Inflammatory macrophage (primary cell): ENCODE results near the gene AP5Z1.
A peak's percentile ranks its signal among the peaks of the same experiment; 100 is the strongest.

Experiments
- DNase-seq, 2 donors: peaks; one replicate each; pipeline ENCODE4 v3.0.0-alpha.2; 2020 to 2022

AP5Z1 gene

DNA sequence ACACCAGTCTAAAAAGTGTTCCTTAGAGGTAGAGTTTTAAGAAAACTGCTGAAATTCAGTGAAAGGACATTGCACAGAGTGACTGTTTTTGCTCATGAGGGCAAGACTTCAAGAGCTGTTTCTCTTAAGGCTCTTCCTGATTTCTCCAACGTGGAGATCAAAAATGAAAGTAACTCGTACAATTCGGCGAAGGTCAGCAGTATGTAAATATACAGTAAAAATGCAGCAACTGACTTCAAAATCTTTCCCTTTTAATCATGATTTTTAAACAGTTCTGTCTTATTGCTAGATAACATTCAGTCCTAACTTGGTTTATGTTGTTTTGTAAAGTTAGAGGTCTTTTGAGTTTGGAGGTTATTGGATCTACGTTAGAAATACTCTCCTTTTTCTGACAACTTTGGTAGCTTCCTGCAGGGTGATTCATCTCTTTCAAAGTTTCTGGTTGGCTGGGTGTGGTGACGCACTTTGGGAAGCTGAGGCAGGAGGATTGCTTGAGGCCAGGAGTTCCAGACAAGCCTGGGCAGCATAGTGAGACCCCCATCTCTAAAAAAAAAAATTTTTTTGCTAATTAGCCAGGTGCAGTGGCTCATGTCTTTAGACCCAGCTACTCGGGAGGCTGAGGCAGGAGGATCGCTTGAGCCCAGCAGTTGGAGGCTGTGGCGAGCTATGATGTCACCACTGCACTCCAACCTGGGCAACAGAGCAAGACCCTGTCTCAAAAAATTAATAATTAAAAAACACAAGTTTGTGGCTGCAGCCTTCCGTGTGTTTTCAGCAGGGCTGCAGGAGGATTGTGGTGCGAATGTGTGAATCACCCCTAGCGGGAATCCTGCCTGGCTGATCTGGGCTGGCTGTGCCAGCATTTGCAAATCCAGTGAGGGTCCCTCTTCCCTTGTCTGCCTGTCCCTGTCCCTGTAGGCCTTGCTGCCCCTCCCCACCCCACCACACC, 29.2 kb upstream of the AP5Z1 start:
- DNase-seq = peak; percentile 74 to 82

DNA sequence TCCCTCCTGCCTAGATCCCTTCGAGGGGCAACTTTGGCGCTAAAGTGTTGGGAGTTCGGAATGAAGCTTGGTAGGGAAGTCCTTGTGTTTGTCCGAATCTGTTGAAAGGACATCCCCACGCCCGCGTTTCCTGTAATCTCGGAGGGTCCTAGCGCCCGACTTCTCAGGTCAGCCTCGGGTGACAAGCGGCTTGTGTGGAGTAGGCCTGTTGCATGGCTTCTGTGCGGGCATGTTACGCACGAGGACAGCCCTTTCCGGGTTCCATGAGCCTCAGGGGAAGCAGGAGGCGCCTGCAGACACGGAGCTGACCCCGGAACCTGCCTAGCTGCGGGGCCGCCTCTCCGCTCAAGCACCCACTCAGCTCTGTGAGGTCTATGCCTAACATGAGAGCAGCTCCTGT, 28.4 kb upstream of the AP5Z1 start:
- no peak for DNase-seq

DNA sequence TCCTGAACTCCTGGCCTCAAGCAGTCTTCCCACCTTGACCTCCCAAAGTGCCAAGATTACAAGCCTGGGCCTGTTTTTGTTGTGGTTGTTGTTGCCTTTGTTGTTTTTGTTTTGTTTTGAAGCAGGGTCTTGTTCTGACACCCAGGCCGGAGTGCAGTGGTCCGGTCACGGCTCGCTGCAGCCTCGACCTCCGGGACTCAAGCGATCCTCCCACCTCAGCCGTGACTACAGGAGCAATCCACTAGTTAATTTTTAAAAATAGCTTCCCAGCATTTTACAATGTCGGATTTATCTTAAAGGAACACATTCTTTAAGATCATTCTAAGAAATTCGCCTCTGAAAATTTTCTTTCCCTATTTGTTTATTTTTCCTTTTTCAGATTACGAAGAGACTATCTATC, 27.7 kb upstream of the AP5Z1 start:
- no peak for DNase-seq

DNA sequence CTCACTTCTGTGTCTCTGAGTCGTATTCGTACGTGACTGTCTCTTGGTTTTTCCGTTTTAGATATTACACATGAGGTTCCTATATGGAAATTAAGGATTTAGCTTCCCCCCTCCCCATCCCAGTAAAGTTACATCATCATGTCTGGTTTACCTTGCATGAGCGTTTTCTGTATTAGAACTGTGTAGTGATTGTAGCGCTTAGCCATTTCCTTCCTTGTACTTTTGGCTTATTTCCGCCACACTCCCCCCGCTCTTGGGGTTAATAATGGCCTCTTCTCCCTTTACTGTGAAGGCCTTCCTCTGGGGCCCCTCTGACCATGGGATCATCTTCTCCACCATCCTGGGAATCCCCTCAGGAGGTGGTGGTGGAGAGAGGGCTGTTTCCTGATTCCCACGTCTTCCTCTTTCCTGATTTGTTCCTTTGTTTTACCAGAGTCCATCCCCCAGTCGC, 27.2 kb upstream of the AP5Z1 start:
- no peak for DNase-seq

DNA sequence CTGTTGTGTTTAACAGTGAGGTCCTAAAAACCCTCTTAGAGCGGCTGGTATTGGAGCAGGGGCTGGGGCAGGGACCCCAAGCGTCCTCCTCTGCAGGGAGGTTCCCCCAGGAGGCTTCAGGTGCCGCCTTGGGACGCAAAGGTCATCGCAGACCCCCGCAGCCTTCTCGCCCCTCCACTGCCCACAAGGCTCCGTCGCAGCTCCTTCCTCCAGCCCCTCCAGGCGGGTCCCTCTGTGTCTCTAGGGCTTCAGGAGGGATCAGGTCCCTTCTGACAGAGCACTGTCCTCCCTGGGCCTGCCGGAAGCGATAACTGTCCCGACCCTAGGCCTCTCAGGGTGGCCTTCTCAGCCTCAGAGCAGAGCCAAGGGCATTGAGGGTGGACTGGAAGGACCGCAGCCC, 26.1 kb upstream of the AP5Z1 start:
- no peak for DNase-seq

DNA sequence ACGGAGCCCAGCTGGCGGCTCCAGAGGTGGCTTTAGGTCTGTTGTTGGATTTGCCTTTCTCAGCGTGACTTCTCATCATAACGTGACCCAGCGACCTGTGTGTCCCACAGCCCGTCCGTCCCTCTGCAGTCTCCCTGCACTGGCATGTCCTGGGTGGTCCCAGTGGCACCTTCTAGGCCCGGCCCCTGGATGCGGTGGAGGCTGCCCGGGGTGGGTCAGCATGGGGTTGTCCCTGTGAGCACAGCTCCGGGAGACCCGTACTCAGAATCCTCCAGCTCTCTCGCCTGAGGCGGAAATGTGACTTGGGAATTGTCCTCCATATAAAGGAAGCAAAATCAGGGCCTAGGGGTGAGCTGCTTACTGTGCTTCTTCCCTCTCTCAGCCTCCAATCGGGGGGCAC, 25.6 kb upstream of the AP5Z1 start:
- no peak for DNase-seq

DNA sequence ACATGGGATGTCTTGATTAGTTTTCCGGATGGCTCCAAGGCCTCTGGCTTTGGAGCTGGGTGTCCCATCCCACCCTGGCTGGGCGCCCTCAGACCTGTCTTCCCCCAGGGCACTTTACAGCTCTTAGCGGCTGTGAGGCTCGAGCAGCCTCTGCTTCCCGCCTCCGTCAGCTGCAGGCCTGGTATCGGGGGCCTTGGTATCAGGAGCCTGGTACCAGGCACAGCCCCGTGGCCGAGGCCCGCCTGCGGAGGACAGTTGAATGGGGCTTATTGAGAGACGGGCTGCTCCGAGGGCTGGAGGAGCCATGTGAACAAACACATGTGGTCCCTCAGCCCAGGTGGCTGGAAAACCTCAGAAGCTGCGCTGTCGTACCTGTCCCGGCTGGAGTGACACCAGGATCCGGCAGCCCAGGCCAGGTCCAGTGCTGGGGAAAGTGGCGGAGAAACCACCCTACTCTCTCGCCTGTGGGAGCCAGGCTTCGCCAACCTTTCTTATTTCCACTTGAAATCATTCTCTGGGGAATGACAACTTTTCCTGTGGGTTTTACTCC, 23.9 kb upstream of the AP5Z1 start:
- DNase-seq = no peak

DNA sequence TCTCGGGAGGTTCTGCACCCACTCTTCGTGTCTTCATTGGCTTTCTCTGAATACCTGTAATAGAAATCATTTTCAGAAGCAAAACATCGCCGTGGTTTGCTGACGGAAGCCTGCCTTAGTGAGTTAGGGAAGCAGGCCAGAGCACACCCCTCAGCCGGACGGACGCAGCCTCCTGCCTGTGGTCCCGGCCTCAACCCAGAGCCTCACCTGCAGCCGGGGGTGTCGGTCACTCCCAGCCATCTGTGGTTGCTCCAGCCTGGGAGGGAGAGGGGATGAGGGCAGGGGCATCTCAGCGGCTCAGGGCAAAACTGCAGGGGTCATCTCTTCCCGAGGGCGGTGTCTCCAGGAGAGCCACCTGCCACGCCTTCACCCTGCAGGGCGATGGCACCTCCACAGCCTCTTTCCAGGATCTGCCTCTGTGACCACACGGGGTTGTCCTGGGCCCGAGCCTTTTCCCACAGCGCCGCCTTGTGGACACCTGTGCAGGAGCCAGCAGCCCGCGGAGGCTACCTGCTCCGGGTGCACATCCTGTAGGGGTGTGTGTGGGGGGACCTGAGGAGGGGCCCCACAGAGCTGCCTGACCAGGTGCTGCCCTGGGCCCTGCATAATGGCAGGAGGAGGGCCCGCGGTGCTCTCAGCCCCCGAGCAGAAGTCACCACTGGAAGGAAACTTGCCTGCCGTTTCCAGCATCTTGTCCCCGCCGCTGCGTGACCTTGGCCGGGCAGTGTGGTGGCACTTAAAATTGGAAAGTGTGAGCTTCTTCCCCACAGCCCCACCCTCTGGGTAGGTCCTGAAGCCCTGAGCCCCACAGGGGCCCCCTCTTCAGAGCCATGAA, 21.6 kb upstream of the AP5Z1 start:
- DNase-seq = peak; percentile 53 to 69

DNA sequence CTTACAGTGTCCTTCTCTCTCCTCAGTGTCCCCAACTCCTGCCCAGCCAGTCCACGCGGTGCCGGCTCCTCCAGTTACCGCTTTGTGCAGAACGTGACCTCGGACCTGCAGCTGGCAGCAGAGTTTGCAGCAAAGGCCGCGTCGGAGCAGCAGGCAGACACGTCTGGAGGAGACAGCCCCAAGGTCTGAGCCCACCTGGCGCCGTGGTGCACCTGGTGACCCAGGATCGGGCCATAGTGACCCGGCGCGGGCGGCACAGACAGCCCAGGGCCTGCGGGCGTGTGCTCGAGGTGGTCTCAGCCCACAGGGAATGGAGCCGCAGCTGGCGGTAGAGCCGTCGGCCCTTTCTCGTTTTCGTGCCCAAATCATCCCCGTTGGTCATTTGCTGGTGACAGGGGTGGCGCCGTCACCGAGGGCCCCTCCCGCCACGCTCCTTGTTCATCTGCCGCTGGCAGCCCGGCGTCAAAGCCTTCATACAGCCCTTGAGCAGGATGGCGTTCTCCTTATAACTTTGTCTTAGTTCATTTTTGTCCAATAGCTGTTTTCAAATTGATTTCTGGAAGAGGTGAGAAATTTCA, 20.9 kb upstream of the AP5Z1 start:
- no peak for DNase-seq

DNA sequence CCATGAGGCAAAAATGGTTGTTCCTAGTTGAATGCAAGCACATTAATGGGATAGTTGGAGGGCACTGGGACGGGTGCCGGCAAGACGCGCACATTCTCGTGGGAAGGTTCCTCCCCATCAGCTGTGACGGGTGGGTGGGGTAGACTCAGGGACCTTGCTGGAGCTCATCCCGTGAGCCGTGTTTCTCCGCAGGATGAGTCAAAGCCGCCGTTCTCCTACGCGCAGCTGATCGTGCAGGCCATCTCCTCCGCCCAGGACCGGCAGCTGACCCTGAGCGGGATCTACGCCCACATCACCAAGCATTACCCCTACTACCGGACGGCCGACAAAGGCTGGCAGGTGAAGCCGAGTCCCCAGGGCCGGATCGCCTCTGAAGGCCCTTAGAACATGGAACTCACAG, 20.4 kb upstream of the AP5Z1 start:
- no peak for DNase-seq

DNA sequence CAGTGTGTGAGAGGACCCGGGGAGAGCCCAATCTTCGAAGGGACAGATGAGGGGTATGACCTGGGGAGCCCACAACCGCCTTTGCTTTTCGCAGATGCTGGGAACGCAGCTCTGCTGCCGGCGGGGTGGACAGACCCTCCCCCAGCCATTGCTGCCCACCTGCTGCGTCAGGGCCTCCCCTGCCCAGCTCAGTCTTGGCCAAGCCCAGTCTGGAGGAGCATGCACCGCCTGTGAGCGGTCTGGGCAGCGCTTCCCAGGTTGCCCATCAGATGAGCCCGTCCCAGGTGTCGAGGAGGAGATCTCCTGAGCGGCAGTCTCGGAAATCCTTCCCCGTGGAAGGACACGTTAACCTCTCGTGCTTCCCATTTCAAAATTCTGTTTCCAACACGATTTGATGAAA, 17.3 kb upstream of the AP5Z1 start:
- DNase-seq = no peak

DNA sequence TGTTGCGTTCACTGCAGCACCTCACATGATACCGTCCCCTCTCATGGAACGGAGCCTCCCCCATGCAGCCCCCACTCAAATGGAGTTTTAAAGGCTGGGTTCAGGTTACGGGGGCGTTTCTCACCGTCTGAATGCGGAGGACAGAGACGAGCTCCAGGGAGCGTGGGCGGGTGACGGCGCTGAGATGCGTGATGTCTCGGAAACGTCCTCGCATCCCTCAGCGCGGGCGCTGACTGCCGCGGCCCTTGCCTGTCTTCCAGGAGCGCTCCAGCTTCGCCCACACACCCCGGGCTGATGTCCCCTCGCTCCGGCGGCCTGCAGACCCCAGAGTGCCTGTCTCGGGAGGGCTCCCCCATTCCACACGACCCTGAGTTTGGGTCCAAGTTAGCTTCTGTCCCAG, 16.6 kb upstream of the AP5Z1 start:
- no peak for DNase-seq

DNA sequence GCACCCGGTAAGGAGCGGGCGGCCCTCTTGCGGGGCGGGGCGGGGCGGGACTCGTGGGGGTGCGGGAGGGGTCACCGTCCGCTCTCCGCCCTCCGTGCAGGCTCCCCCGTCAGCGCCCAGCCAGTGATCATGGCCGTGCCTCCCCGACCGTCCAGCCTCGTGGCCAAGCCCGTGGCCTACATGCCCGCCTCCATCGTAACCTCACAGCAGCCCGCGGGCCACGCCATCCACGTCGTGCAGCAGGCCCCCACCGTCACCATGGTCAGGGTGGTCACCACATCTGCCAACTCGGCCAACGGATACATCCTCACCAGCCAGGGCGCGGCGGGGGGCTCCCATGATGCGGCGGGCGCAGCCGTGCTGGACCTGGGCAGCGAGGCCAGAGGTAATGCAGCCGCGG, 16.2 kb upstream of the AP5Z1 start:
- DNase-seq = no peak

DNA sequence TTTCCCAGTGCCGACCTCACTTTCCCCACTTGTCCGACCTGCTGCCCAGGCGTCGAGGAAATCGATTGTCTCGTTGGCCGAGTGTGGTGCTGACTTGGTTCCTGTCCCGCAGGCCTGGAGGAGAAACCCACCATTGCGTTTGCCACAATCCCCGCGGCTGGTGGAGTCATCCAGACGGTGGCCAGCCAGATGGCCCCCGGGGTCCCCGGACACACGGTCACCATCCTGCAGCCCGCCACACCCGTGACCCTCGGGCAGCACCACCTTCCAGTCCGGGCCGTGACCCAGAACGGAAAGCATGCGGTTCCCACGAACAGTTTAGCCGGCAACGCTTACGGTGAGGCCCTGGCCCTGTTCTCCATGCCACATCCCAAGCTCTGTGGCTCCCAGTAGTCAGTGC, 14.5 kb upstream of the AP5Z1 start:
- no peak for DNase-seq

DNA sequence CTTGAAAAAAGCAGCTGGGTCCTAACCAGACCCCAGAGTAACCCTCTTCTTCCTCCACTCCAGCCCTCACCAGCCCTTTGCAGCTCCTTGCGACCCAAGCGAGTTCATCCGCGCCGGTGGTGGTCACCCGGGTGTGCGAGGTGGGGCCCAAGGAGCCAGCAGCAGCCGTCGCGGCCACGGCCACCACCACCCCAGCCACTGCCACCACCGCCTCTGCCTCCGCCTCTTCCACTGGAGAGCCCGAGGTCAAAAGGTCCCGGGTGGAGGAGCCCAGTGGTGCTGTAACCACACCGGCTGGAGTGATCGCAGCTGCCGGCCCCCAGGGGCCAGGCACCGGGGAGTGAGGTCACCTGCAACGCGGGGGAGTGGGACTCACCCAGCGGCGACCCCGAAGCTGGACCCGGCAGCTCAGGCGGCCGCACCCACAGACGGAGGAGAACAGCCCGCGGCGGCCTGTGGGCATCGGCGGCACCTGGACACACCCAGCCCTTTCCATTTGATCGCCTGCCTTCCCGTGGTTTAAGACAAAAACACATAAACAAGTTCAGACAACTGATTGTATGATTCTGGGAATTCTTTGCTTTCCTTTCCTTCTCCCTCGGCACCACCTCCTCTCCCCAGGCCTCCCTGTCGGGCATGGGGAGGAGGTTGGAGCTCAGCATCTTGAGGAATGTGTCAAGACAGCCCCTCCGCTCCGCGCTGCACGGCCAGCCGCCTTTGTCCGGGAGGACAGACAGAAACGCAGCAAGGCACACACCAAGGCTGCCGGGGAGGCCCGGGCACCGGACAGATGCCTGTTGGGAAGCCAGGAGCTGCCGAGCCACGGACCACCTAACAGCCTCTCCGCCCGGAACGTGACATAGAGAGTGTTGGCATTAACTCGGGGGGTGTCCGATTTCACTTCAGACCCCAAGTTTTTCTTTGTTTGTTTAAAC, 13.0 kb upstream of the AP5Z1 start:
- no peak for DNase-seq

DNA sequence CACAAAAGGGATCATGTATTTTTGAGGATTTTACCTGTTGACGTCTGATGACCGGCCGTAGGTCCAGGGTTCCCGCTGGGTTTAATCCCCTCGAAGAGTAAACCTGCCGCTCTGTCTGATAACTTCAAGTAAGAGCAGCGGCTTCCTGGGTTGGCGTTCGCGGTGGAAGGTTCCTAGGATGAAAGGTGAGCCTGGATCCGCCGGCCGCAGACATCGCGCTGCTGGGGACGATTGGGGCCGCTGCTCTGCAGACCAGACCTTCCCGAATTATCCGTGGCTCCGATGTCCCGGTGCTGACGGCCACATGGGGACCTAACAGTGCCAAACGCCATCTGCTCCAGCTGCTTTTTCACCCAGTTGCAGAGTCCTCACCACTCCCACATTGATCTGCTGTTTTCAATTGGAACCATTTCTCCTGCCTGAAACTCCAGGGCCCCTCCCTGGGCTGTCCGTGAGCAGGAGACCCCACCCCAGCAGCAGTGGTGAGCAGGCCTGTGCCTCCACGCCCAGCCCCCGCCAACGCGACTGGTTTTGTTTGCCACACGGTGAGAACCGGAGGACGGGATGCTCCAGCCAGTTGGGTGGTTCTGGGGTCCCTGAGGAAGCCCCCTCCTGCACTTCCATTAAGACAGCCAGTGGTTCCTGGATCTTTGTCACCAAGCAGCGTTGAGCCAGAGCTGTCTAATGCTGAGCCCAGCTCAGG, 12.2 kb upstream of the AP5Z1 start:
- DNase-seq = no peak

DNA sequence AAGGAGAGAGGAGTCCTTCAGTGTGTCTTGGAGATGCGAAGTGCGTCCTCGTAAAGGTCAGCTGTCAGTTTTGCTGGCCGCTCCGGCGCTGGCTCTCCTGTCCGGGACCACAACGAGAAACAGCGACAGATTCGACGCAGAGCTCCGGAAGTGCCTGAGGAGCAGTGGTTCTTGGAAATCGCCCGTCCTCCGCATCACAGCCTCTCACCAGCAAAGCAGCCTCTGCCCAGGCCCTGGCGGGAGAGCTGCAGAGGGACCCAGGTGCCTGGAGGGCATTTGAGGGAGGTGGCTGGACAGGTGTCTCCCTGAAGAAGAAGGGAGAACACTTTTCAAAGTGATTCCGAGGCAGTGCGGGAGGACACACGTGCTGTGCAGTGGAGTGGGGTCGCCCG, 11.6 kb upstream of the AP5Z1 start:
- DNase-seq = no peak

DNA sequence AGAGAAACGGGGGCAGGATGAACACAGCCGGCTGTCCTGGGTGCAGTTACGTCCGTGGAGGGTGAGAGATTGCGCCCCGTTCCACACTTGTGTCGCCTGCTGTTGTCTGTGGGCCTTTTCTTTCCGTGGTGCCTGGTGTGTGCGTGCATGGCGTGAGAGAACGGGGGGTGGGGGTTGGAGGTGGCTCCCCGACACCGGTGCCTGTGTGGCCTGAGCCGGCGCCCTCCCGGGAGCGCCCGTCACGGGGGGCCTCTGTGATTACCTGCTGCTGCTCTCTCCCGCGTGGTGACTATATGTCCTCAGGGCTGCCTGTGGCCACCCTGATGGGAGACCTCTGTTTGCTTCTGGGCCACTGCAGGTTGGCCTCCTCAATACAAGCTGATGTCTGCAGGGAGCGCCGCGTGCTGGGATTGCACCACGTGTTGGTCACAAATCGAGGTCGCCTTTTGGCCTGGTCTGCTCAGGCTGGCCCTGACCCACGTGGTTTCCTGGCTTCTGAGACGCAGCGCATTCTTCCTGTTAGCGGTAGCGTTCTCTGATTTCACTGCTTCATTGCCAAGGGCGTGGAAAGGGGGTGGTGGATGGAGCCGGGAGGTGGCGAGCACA, 10.9 kb upstream of the AP5Z1 start:
- no peak for DNase-seq

DNA sequence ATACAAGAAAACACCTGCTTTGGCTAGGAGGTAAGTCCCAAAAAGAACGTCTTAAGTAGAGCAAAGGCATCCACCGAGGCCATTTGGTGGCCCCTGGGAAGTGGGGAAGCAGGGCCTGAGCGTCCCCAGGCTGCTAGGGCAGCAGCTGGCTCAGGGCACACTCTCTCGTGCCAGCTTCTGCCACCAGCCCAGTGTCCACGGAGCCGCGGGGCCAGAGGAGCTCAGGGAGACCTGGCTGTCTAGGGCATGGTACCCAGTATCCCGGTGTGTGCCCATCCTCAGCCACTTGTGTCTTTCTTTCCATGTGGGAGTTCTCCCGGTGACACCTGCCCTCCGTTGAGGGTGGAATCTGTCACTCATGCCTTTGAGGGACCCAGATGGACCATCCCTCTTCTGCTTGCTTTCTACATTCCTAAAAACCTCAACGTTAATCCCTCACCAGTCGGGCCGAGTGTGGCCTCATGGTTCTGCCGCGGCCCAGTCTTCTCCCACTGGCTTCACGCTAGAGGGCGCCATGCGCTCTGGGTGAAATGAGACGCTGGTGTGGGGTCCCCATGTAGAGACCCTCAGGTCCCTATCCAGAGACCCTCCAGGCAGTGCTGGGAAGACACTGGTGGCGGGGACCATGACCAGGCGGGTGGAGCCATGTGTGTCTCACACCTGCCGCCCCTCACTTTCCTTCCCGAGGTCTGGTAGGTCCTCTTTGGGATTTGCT, 9.5 kb upstream of the AP5Z1 start:
- DNase-seq = no peak
